ENCODE data around the gene MZT2A. TPM values are rescaled to one million over a fixed set of nuclear protein-coding genes. Genes with fewer than 3 reads are reported as not detected.
"Not testable (repeated sequence)": the region's sequence is repeated elsewhere in the genome, so short reads cannot be mapped to it uniquely, and the experiment has no call there.

MZT2A gene
- total RNA-seq, 1 donor from 2014 or later, result 45.9 TPM

GRCh38 chr2:131447981-131448380, 44.2 kb downstream of the MZT2A start:
- DNase-seq, result not testable (repeated sequence)

DNA sequence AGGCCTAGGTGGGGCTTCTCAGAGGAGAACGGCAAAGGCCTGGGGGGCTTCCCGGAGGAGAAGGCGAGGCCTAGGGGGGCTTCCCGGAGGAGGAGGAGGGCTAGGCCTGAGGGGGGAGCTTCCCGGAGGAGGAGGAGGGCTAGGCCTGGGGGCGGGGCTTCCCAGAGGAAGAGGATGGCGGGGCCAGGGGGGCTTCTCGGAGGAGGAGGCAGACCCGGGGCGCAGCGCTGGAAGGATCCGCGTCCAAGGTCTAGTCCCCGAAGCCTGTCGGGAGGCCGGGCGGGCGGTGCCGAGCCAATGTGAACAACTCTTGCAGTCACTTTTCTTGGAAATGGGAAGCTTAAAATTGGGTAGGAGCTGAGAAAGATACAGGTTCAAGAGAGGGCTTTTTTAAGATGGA, 46.3 kb downstream of the MZT2A start:
- no peak for DNase-seq

- DNase-seq, result not testable (repeated sequence)
Observed at GRCh38 chr2:131445515-131445797, 46.7 kb downstream of the MZT2A start.

- not testable (repeated sequence) for DNase-seq
Observed at GRCh38 chr2:131444736-131445514, 47.3 kb downstream of the MZT2A start.

DNA sequence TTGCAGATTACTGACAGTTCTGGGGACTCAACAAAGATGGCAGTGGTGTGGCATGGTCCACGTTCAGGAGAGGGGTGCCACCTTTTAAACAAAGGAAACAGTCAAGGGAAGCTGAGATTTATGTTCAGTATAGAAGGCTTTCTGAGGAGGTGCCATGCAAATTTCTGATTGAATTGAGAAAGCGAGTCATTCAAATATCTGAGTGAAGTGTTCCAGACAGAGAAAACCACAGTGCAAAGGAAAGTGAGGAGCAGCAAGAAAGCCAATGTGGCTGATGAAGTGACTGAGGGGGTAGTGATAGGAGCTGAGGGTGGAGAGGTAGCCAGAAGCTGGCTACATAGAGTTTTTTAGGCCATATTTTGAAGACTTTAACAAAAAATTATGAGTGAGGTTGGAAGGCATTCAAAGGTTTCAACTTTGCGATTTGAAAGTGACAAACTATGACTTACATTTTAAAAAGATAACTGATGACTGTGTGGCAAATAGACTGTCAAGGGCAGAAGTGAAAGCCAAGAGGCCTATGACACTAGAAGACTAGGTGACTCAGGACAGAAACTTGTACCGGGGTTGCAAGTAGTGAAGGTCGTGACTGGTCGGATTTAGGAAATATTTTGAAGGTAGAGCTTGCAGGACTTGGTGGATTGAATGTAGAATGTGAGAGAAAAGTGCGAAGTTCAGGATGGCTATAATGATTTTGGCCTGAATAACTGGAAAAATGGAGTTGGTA, 51.3 kb downstream of the MZT2A start:
- not testable (repeated sequence) for DNase-seq

Other genes starting within 250 kb of the MZT2A start
- gene RAB6D, start 128.2 kb downstream of the MZT2A start, total RNA-seq, result 0.62 TPM
- not detected for gene TUBA3D, start 16.3 kb downstream of the MZT2A start, total RNA-seq
- 4.1 TPM for gene CCDC74A, start 35.5 kb upstream of the MZT2A start, total RNA-seq